Nephron (organoid): ENCODE results near the gene MUL1.

ENCODE experiments used
- H3K27ac Mint-ChIP-seq, 3 experiments: 2 replicates each; pipeline ENCODE4 v1.8.0; 2020; ENCODE audit warnings: mixed read lengths in 3 of 3, mild to moderate bottlenecking in 2 of 3, moderate library complexity in 1 of 3
- H3K27me3 Mint-ChIP-seq: 2 replicates; pipeline ENCODE4 v1.8.0; 2021; ENCODE audit warnings: low read depth, mild to moderate bottlenecking, moderate library complexity, mixed read lengths
- H3K36me3 Mint-ChIP-seq: 2 replicates; pipeline ENCODE4 v1.8.0; 2020; ENCODE audit warnings: low read depth, mixed read lengths
- H3K4me1 Mint-ChIP-seq: 2 replicates; pipeline ENCODE4 v1.8.0; 2020; ENCODE audit warnings: mixed read lengths
- H3K4me3 Mint-ChIP-seq, 3 experiments: 2 replicates each; pipeline ENCODE4 v1.8.0; 2020; ENCODE audit warnings: mild to moderate bottlenecking in 3 of 3, mixed read lengths in 3 of 3, moderate library complexity in 2 of 3
- H3K9me3 Mint-ChIP-seq: 2 replicates; pipeline ENCODE4 v1.8.0; 2020; ENCODE audit warnings: mixed read lengths
- CTCF ChIP-seq, 3 experiments: fragments of 200-600 bp; sonication (generic); IDR thresholded peaks; one replicate each; pipeline ENCODE4 v1.5.0; 2021; ENCODE audit warnings: antibody characterized with exemption in 3 of 3; ENCODE audit not compliant: unreplicated experiment in 3 of 3

MUL1 gene

GRCh38 chr1:20477348-20478056 is 30.4 kb downstream of the MUL1 start:
- H3K4me1 Mint-ChIP-seq, result peaks cover 63% of the 10 kb centered on the region
- no peaks in the 10 kb centered on the region for H3K9me3 Mint-ChIP-seq
- peaks cover 51% of the 10 kb centered on the region for H3K27me3 Mint-ChIP-seq
- H3K4me3 Mint-ChIP-seq, result peak overlapping the region; percentile 16 to 62 (median 31)
- TF ChIP-seq CTCF (IDR thresholded peaks at IDR 0.05; ENCODE audit: unreplicated experiment in 3 of 3), result no peak
- H3K36me3 Mint-ChIP-seq, result no peaks in the 10 kb centered on the region
- peak overlapping the region; percentile 90 to 97 (median 95) for H3K27ac Mint-ChIP-seq

GRCh38 chr1:20476265-20477038 is 31.5 kb downstream of the MUL1 start:
- no peak for TF ChIP-seq CTCF (IDR thresholded peaks at IDR 0.05; ENCODE audit: unreplicated experiment in 3 of 3)
- Mint-ChIP-seq H3K27me3 (peaks cover 46% of the 10 kb centered on the region), H3K9me3 (no peaks in the 10 kb centered on the region), H3K4me1 (peaks cover 57% of the 10 kb centered on the region), H3K4me3 (peak overlapping the region in 2 of 3 experiments; percentile 32 to 57), H3K36me3 (no peaks in the 10 kb centered on the region), H3K27ac (peak overlapping the region in 2 of 3 experiments; percentile 68 to 97)

- no peak overlapping the region for H3K4me3 Mint-ChIP-seq
- TF ChIP-seq CTCF (IDR thresholded peaks at IDR 0.05; ENCODE audit: unreplicated experiment in 3 of 3), result no peak
- H3K9me3 Mint-ChIP-seq, result no peaks in the 10 kb centered on the region
- no peaks in the 10 kb centered on the region for H3K36me3 Mint-ChIP-seq
- H3K27me3 Mint-ChIP-seq, result peaks cover 34% of the 10 kb centered on the region
- H3K4me1 Mint-ChIP-seq, result peaks cover 50% of the 10 kb centered on the region
- H3K27ac Mint-ChIP-seq, result peak overlapping the region; percentile 3 to 97 (median 60)
These were observed 33.0 kb downstream of the MUL1 start for GRCh38 chr1:20474996-20475395.

- Mint-ChIP-seq H3K9me3 (no peaks in the 10 kb centered on the region), H3K4me1 (peaks cover 45% of the 10 kb centered on the region), H3K27me3 (peaks cover 29% of the 10 kb centered on the region), H3K27ac (peak overlapping the region; percentile 3 to 97 (median 60)), H3K4me3 (no peak overlapping the region), H3K36me3 (no peaks in the 10 kb centered on the region)
- TF ChIP-seq CTCF (IDR thresholded peaks at IDR 0.05; ENCODE audit: unreplicated experiment in 3 of 3), result no peak
These were observed 33.5 kb downstream of the MUL1 start for GRCh38 chr1:20474333-20474975.

- no peak for TF ChIP-seq CTCF (IDR thresholded peaks at IDR 0.05; ENCODE audit: unreplicated experiment in 3 of 3)
- H3K9me3 Mint-ChIP-seq, result no peaks in the 10 kb centered on the region
- H3K4me3 Mint-ChIP-seq, result peak overlapping the region in 2 of 3 experiments; percentile 20 to 47
- H3K36me3 Mint-ChIP-seq, result no peaks in the 10 kb centered on the region
- H3K27ac Mint-ChIP-seq, result peak overlapping the region in 1 of 3 experiments; percentile 70
- H3K4me1 Mint-ChIP-seq, result peaks cover 39% of the 10 kb centered on the region
- peaks cover 29% of the 10 kb centered on the region for H3K27me3 Mint-ChIP-seq
These were observed 34.1 kb downstream of the MUL1 start for GRCh38 chr1:20473894-20474293.
